Smooth muscle cell of the coronary artery (primary cell): ENCODE results near the gene OR51G1. TPM values are rescaled to one million over a fixed set of nuclear protein-coding genes. Genes with fewer than 3 reads are reported as not detected.

Experiments
- total RNA-seq: library from RNA; depleted of rRNA; stranded (reverse); fragments of >200 nt; gene quantifications from 2 replicates; pipeline ENCODE4 v1.2.3, GENCODE V29; 2014; ENCODE audit warnings: low replicate concordance

Gene OR51G1, protein sequence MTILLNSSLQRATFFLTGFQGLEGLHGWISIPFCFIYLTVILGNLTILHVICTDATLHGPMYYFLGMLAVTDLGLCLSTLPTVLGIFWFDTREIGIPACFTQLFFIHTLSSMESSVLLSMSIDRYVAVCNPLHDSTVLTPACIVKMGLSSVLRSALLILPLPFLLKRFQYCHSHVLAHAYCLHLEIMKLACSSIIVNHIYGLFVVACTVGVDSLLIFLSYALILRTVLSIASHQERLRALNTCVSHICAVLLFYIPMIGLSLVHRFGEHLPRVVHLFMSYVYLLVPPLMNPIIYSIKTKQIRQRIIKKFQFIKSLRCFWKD
- total RNA-seq, result not detected in 2 replicates

DNA sequence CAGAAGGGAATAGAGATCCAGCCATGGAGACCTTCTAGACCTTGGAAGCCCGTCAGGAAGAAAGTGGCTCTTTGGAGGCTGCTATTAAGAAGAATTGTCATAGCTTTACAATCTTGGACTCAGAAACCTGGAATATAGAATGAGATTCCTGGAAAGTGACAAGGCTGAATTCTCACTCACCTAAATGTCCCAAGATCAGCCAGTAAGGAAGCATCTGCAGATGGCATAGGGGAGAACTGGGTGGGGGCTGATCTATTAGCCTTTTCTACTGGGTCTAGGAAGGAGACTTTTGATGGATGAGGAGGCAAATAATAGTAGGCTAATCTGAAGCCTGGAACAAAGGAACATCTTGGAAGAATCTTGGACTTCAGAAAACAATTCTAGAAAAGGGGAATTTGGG, at the start of gene OR51G1:
Gene OR51G1 (minus strand): TSS at position 101 of the 400 bp plus-strand sequence. CDS start 0 bp downstream, at position 101.

DNA sequence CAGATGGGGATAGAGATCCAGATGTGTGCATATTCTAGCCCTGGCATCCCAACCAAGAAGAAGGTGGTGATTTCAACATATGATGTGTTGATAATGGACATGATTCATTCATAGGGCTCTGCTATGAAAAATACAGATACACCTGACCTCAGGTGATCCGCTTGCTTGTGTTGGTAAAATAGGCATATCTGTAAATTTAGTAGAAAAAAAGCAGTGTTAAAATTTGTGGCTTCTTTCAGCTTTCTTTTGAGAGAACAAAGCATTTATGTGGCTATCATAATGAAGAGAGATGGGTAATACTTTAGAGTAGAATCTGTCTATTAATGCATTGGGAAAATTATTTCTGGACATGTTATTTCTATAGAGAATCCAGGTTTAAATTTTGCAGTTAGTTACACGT, 31.5 kb upstream of the OR51G1 start, which contains the start of gene OR51A2:
Gene OR51A2 (minus strand): TSS at position 101 of the 400 bp plus-strand sequence. CDS start 0 bp downstream, at position 101.

DNA sequence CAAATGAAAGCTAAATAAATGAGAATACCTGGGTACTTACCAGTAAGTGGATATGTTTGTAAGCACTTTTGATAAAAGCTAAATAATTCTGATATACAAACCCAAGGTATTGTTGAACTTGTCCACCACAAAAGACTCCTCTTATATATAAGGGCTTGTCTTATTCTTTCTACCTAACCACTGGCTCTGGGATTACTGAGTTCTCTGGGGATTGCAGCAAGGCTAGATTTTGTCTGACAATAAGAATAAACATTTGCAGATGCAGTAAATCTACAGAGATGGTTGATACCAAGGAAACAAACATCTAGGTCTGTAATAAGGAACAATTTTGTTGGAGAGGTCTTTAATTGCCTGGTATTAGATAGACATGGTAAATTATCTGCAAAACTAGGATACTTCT, 23.4 kb upstream of the OR51G1 start, which contains the start of gene OR51A4:
Gene OR51A4 (minus strand): TSS at position 101 of the 400 bp plus-strand sequence. CDS start 505 bp downstream, outside the sequence.

DNA sequence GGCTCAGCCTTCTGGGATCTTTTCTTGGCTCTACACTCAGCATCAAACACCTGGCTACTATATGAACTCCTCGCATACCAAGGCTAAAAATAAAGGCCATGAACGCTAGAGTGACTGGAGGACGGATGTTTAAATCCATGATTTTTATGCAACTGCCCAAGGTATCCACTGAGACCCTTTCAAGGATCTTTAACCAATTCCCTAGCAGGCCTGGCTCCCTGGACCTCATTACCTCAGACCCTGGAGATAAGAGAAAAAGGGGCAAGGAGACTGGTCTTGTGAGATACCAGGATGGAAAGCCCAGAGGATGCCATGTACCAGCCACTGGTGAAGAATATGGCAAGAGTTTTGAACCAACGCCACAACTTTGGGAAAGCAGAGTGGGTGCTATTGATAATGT, 4.9 kb downstream of the OR51G1 start, which contains the start of gene OR51G2:
Gene OR51G2 (minus strand): TSS at position 101 of the 400 bp plus-strand sequence. CDS start 3,687 bp downstream, outside the sequence.

DNA sequence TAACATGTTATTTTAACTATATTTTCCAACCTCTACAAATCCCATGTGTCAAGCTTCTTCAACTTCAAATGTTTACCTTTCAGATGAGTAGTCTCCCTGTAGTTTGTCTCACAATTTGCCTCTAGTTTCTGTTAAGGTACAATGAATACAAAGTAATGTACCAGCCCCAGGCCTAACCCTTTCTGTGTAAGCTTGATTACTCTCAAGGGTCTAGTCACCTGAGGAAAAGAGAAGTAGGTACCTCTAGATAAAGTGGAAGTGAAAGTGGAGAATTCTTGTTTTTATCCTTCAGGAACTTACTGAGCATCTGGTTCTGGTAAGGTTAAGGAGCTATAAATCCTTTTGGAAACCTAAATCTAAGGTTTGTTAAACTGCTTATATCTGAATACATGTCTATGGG, 20.7 kb downstream of the OR51G1 start, which contains the start of gene OR51A7:
Gene OR51A7 (plus strand): TSS at position 300 of the 400 bp plus-strand sequence. CDS start 3,587 bp downstream, outside the sequence.

DNA sequence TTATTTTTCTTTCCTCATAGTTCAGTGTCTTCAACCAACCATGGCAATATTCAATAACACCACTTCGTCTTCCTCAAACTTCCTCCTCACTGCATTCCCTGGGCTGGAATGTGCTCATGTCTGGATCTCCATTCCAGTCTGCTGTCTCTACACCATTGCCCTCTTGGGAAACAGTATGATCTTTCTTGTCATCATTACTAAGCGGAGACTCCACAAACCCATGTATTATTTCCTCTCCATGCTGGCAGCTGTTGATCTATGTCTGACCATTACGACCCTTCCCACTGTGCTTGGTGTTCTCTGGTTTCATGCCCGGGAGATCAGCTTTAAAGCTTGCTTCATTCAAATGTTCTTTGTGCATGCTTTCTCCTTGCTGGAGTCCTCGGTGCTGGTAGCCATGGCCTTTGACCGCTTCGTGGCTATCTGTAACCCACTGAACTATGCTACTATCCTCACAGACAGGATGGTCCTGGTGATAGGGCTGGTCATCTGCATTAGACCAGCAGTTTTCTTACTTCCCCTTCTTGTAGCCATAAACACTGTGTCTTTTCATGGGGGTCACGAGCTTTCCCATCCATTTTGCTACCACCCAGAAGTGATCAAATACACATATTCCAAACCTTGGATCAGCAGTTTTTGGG, 42.2 kb downstream of the OR51G1 start, which contains the start of gene OR51T1:
Gene OR51T1 (plus strand): TSS at position 41 of the 641 bp plus-strand sequence. CDS start 0 bp downstream, at position 41.

Other genes starting within 250 kb of the OR51G1 start
- gene OR51E2, start 226.5 kb downstream of the OR51G1 start, total RNA-seq, result under 0.01 TPM in 1 of 2 replicates, not detected in the other
- gene MMP26, start 219.6 kb downstream of the OR51G1 start, total RNA-seq, result not detected in 2 replicates
- not detected in 2 replicates for gene OR51F1, start 154.4 kb downstream of the OR51G1 start, total RNA-seq
- not detected in 2 replicates for gene OR52R1, start 120.0 kb downstream of the OR51G1 start, total RNA-seq
- not detected in 2 replicates for gene OR51F2, start 103.0 kb downstream of the OR51G1 start, total RNA-seq
- not detected in 2 replicates for gene OR51S1, start 75.1 kb downstream of the OR51G1 start, total RNA-seq
- not detected in 2 replicates for gene OR51T1, start 42.4 kb downstream of the OR51G1 start, total RNA-seq
- not detected in 2 replicates for gene OR51A7, start 20.6 kb downstream of the OR51G1 start, total RNA-seq
- not detected in 2 replicates for gene OR51G2, start 5.0 kb downstream of the OR51G1 start, total RNA-seq
- not detected in 2 replicates for gene OR51A4, start 23.3 kb upstream of the OR51G1 start, total RNA-seq
- not detected in 2 replicates for gene OR51A2, start 31.4 kb upstream of the OR51G1 start, total RNA-seq
- gene OR51L1, start 70.5 kb upstream of the OR51G1 start, total RNA-seq, result not detected in 2 replicates
- gene OR52J3, start 122.2 kb upstream of the OR51G1 start, total RNA-seq, result not detected in 2 replicates
- not detected in 2 replicates for gene OR52E2, start 135.3 kb upstream of the OR51G1 start, total RNA-seq
- not detected in 2 replicates for gene OR52E1, start 145.2 kb upstream of the OR51G1 start, total RNA-seq
- not detected in 2 replicates for gene OR52A5, start 214.0 kb upstream of the OR51G1 start, total RNA-seq
- not detected in 2 replicates for gene OR52A1, start 230.4 kb upstream of the OR51G1 start, total RNA-seq